Bone marrow (tissue), 2 donors: ENCODE data around the gene CCDC60.

Experiments
- DNase-seq, 2 donors: peaks; one replicate each; lab custom pipeline; 2025; lab: John Stamatoyannopoulos, UW

The CCDC60 gene

GRCh38 chr12:119334430-119335170 lies at the start of gene CCDC60:
Gene CCDC60 (plus strand): TSS chr12:119334729. CDS start chr12:119335177, 448 bp downstream.
- no peak for DNase-seq

- no peak for DNase-seq
Observed at GRCh38 chr12:119288576-119288975, 46.0 kb upstream of the CCDC60 start.

GRCh38 chr12:119292893-119293630 lies 41.5 kb upstream of the CCDC60 start:
- DNase-seq = no peak

- DNase-seq = no peak
Observed at GRCh38 chr12:119294211-119294610, 40.3 kb upstream of the CCDC60 start.

GRCh38 chr12:119296535-119296934 lies 38.0 kb upstream of the CCDC60 start:
- DNase-seq = no peak

GRCh38 chr12:119299130-119299529 lies 35.4 kb upstream of the CCDC60 start:
- DNase-seq = no peak

GRCh38 chr12:119301379-119301778 lies 33.1 kb upstream of the CCDC60 start:
- DNase-seq = no peak

- no peak for DNase-seq
Observed at GRCh38 chr12:119302451-119303080, 32.0 kb upstream of the CCDC60 start.

- no peak for DNase-seq
Observed at GRCh38 chr12:119306593-119306992, 27.9 kb upstream of the CCDC60 start.

- DNase-seq = no peak
Observed at GRCh38 chr12:119307747-119308146, 26.8 kb upstream of the CCDC60 start.

GRCh38 chr12:119308708-119309456 lies 25.6 kb upstream of the CCDC60 start:
- DNase-seq = no peak

GRCh38 chr12:119311878-119312277 lies 22.7 kb upstream of the CCDC60 start:
- no peak for DNase-seq

GRCh38 chr12:119312904-119313303 lies 21.6 kb upstream of the CCDC60 start:
- no peak for DNase-seq

- DNase-seq = no peak
Observed at GRCh38 chr12:119314290-119314689, 20.2 kb upstream of the CCDC60 start.

- no peak for DNase-seq
Observed at GRCh38 chr12:119319638-119320037, 14.9 kb upstream of the CCDC60 start.

GRCh38 chr12:119320678-119321077 lies 13.9 kb upstream of the CCDC60 start:
- no peak for DNase-seq

- DNase-seq = no peak
Observed at GRCh38 chr12:119322301-119322723, 12.2 kb upstream of the CCDC60 start.

- no peak for DNase-seq
Observed at GRCh38 chr12:119325813-119326212, 8.7 kb upstream of the CCDC60 start.

- DNase-seq = no peak
Observed at GRCh38 chr12:119326341-119326740, 8.2 kb upstream of the CCDC60 start.

- DNase-seq = no peak
Observed at GRCh38 chr12:119327471-119327870, 7.1 kb upstream of the CCDC60 start.

- no peak for DNase-seq
Observed at GRCh38 chr12:119328111-119328510, 6.4 kb upstream of the CCDC60 start.
